H1 (cell line): ENCODE results near the gene RAP2A. TPM values are rescaled to one million over a fixed set of nuclear protein-coding genes. Genes with fewer than 3 reads are reported as not detected.

ENCODE experiments used
- CTCF ChIA-PET: fragments of 300-600 bp; sonication (Branson Sonifier 250); formaldehyde crosslinking; loops from one replicate; lab custom pipeline; 2021; ENCODE audit not compliant: partially characterized antibody; lab: Charles Lee
- POLR2A ChIA-PET: fragments of 300-600 bp; sonication (Branson Sonifier 250); formaldehyde crosslinking; loops from one replicate; lab custom pipeline; 2021; ENCODE audit warnings: inconsistent platforms; ENCODE audit not compliant: partially characterized antibody; lab: Charles Lee
- DNase-seq, 2 experiments: peaks; one replicate each; pipeline versions ENCODE4 v3.0.0 to v3.0.0-alpha.2; 2010 to 2022; ENCODE audit warnings: low spot score in 2 of 2, low read depth in 1 of 2, mixed read lengths in 1 of 2
- FAIRE-seq: peaks from 2 replicates; lab custom pipeline; 2011; peaks lifted over from hg19 to GRCh38; lab: Jason Lieb, UNC
- H2AFZ ChIP-seq: 2 replicates; pipeline ENCODE4 v1.8.1; 2012; ENCODE audit warnings: low read length, inconsistent platforms
- H2AK5ac ChIP-seq: 2 replicates; pipeline ENCODE4 v1.6.1; 2013; ENCODE audit warnings: low read depth, low read length
- H2BK120ac ChIP-seq: replicated peaks from 2 replicates; pipeline ENCODE3; 2013; ENCODE audit warnings: low read depth, low read length, inconsistent platforms
- H2BK12ac ChIP-seq: 2 replicates; pipeline ENCODE4 v1.6.1; 2013; ENCODE audit warnings: low read depth, low read length
- H2BK15ac ChIP-seq: 2 replicates; pipeline ENCODE4 v1.6.1; 2013; ENCODE audit warnings: low read length
- H2BK20ac ChIP-seq: 2 replicates; pipeline ENCODE4 v1.6.1; 2013; ENCODE audit warnings: low read length
- H2BK5ac ChIP-seq: 2 replicates; pipeline ENCODE4 v1.6.1; 2013; ENCODE audit warnings: low read depth, low read length
- H3K14ac ChIP-seq: 2 replicates; pipeline ENCODE4 v1.6.1; 2013; ENCODE audit warnings: inconsistent platforms; ENCODE audit not compliant: insufficient read length
- H3K18ac ChIP-seq: 2 replicates; pipeline ENCODE4 v1.6.1; 2013; ENCODE audit warnings: low read length; ENCODE audit errors: extremely low read depth
- H3K23ac ChIP-seq: 2 replicates; pipeline ENCODE4 v1.6.1; 2013; ENCODE audit warnings: inconsistent platforms; ENCODE audit not compliant: insufficient read length
- H3K23me2 ChIP-seq: 2 replicates; pipeline ENCODE4 v1.6.1; 2013; ENCODE audit warnings: low read depth, low read length
- H3K27ac ChIP-seq: 2 replicates; pipeline ENCODE4 v1.6.1; 2011; ENCODE audit warnings: low read depth, low read length, inconsistent platforms
- H3K27me3 ChIP-seq, 4 experiments: replicated peaks in 1 of 4; 1 replicate in 1 of 4; 2 replicates in 3 of 4; pipeline versions ENCODE4 v1.6.1 to v1.8.1; 2011 to 2013; ENCODE audit warnings: low read length in 3 of 4, mild to moderate bottlenecking in 3 of 4, inconsistent platforms in 2 of 4, mixed read lengths in 2 of 4, moderate library complexity in 1 of 4; ENCODE audit not compliant: control insufficient read depth in 3 of 4, insufficient read depth in 3 of 4; ENCODE audit errors: extremely low read depth in 1 of 4
- H3K36me3 ChIP-seq, 4 experiments: 2 replicates each; pipeline versions ENCODE4 v1.6.1 to v1.8.1; 2011 to 2013; ENCODE audit warnings: mild to moderate bottlenecking in 4 of 4, low read length in 3 of 4, moderate library complexity in 2 of 4, control low read depth in 1 of 4, inconsistent platforms in 1 of 4; ENCODE audit not compliant: insufficient read depth in 4 of 4, control insufficient read depth in 2 of 4
- H3K4ac ChIP-seq: replicated peaks from 2 replicates; pipeline ENCODE3; 2013; ENCODE audit warnings: low read length, low read depth, mixed read lengths, inconsistent platforms; ENCODE audit not compliant: insufficient read length
- H3K4me1 ChIP-seq, 4 experiments: replicated peaks in 1 of 4; 1 replicate in 1 of 4; 2 replicates in 3 of 4; pipeline versions ENCODE4 v1.6.1 to v1.8.1; 2011 to 2013; ENCODE audit warnings: low read length in 3 of 4, inconsistent platforms in 2 of 4, mixed read lengths in 1 of 4; ENCODE audit not compliant: insufficient read depth in 4 of 4, control insufficient read depth in 3 of 4
- H3K4me2 ChIP-seq, 2 experiments: 2 replicates each; pipeline versions ENCODE4 v1.6.1 to v1.8.1; 2011 to 2013; ENCODE audit warnings: low read depth in 2 of 2, low read length in 2 of 2, control low read depth in 1 of 2, inconsistent platforms in 1 of 2, mild to moderate bottlenecking in 1 of 2; ENCODE audit not compliant: insufficient read depth in 1 of 2
- H3K4me3 ChIP-seq, 4 experiments: fragments of 200-600, 300-600 bp in 1 of 4; sonication (generic), shearing (Covaris generic), sonication (Bioruptor Twin) in 1 of 4; 2 replicates each; pipeline versions ENCODE4 v1.5.1 to v1.8.1; 2011 to 2016; ENCODE audit warnings: low read length in 4 of 4, low read depth in 3 of 4, control low read depth in 2 of 4, inconsistent platforms in 2 of 4, mild to moderate bottlenecking in 2 of 4, mixed read lengths in 1 of 4, moderate library complexity in 1 of 4; ENCODE audit not compliant: insufficient read depth in 2 of 4; ENCODE audit errors: extremely low read depth in 1 of 4
- H3K56ac ChIP-seq: replicated peaks from 2 replicates; pipeline ENCODE3; 2013; ENCODE audit warnings: low read depth, mild to moderate bottlenecking, mixed read lengths, low read length, inconsistent platforms; ENCODE audit not compliant: insufficient read length
- H3K79me1 ChIP-seq: 2 replicates; pipeline ENCODE4 v1.6.1; 2013; ENCODE audit warnings: low read depth, low read length, control low read depth
- H3K79me2 ChIP-seq, 2 experiments: 2 replicates each; pipeline versions ENCODE4 v1.6.1 to v1.8.1; 2012 to 2013; ENCODE audit warnings: low read length in 2 of 2, mild to moderate bottlenecking in 2 of 2, inconsistent platforms in 1 of 2; ENCODE audit not compliant: insufficient read depth in 2 of 2, control insufficient read depth in 1 of 2
- H3K9ac ChIP-seq, 4 experiments: replicated peaks in 1 of 4; 1 replicate in 1 of 4; 2 replicates in 3 of 4; pipeline versions ENCODE4 v1.6.1 to v1.8.1; 2011 to 2013; ENCODE audit warnings: low read depth in 3 of 4, low read length in 3 of 4, control low read depth in 2 of 4, mild to moderate bottlenecking in 2 of 4, moderate library complexity in 2 of 4, inconsistent platforms in 1 of 4; ENCODE audit errors: extremely low read depth in 1 of 4
- H3K9me3 ChIP-seq, 2 experiments: 2 replicates each; pipeline versions ENCODE4 v1.6.1 to v1.8.1; 2012 to 2013; ENCODE audit warnings: mild to moderate bottlenecking in 2 of 2, moderate library complexity in 2 of 2, control low read depth in 1 of 2, inconsistent platforms in 1 of 2, low read depth in 1 of 2, low read length in 1 of 2, mixed read lengths in 1 of 2; ENCODE audit not compliant: insufficient read depth in 2 of 2
- H4K20me1 ChIP-seq, 2 experiments: replicated peaks in 1 of 2; 2 replicates each; pipeline versions ENCODE3 to v1.8.1; 2011 to 2013; ENCODE audit warnings: inconsistent platforms in 2 of 2, low read length in 2 of 2, mild to moderate bottlenecking in 1 of 2; ENCODE audit not compliant: insufficient read depth in 2 of 2, control insufficient read depth in 1 of 2
- H4K5ac ChIP-seq: 2 replicates; pipeline ENCODE4 v1.6.1; 2013; ENCODE audit warnings: low read length, low read depth, mixed read lengths, inconsistent platforms; ENCODE audit not compliant: insufficient read length
- H4K8ac ChIP-seq: 2 replicates; pipeline ENCODE4 v1.8.0; 2013; ENCODE audit warnings: mild to moderate bottlenecking, moderate library complexity, low read length, inconsistent platforms; ENCODE audit not compliant: insufficient read depth; ENCODE audit errors: extremely low read depth
- H4K91ac ChIP-seq: replicated peaks from 2 replicates; pipeline ENCODE3; 2013; ENCODE audit warnings: low read length, mixed read lengths, inconsistent platforms; ENCODE audit not compliant: insufficient read length
- BACH1 ChIP-seq: IDR thresholded peaks from 2 replicates; pipeline ENCODE4 v1.6.1; 2012; ENCODE audit warnings: low read length, improper control_type of control experiment
- MAFK ChIP-seq: IDR thresholded peaks from 2 replicates; pipeline ENCODE4 v1.6.1; 2012; ENCODE audit warnings: low read depth, mild to moderate bottlenecking, improper control_type of control experiment, low read length
- TBP ChIP-seq: IDR thresholded peaks from 2 replicates; pipeline ENCODE4 v1.6.1; 2011; ENCODE audit warnings: low read depth, low read length, improper control_type of control experiment
- WGBS, 2 experiments: shearing (Covaris generic) in 1 of 2; methylation state at CpG; one replicate each; pipeline versions ENCODE4 v1.1.6 to v1.1.7; 2013 to 2015; ENCODE audit warnings: low lambda C conversion rate in 2 of 2, mixed read lengths in 2 of 2, inconsistent platforms in 1 of 2, low coverage in 1 of 2, missing lambda C conversion rate in 1 of 2; ENCODE audit not compliant: insufficient replicate concordance in 2 of 2, insufficient coverage in 1 of 2, insufficient read length in 1 of 2; ENCODE audit errors: extremely low coverage in 1 of 2, missing lambda C conversion rate in 1 of 2; 5-methylcytosine and 5-hydroxymethylcytosine counted together
- polyA plus RNA-seq, 7 experiments: library from polyadenylated mRNA; depleted of rRNA in 3 of 7; stranded (reverse) in 5 of 7; unstranded in 2 of 7; fragments of >200 nt in 5 of 7; fragments of 200-250 nt in 2 of 7; gene quantifications; 1 replicate in 5 of 7; 2 replicates in 1 of 7; 4 replicates in 1 of 7; pipeline versions ENCODE4 v1.2.1 to v1.2.3, GENCODE V29; 2011 to 2013; ENCODE audit warnings: missing spikeins in 2 of 7, mixed read lengths in 2 of 7
- total RNA-seq: library from RNA; stranded (reverse); fragmentation: NEBNext Ultra II Directional; extraction: Animal tissue kit (Norgen Biotek cat#: 25700); gene quantifications from 2 replicates; pipeline ENCODE4 v1.2.1, GENCODE V29; 2021

Gene RAP2A
- total and polyA plus RNA-seq, 2 of the 8 experiments (the other 6 are each of a cell fraction or from before 2014, with no cell fraction given), result 8.4 to 43.4 TPM

- Histone ChIP-seq H2BK15ac (no peak overlapping the region), H3K56ac (no peak overlapping the region), H3K27me3 (no peaks in the 10 kb centered on the region), H3K27ac (no peak overlapping the region), H3K79me1 (no peaks in the 10 kb centered on the region), H3K4me3 (no peak overlapping the region), H3K9ac (no peak overlapping the region), H2BK12ac (no peak overlapping the region), H3K23me2 (no peaks in the 10 kb centered on the region), H4K91ac (no peak overlapping the region), H3K23ac (no peak overlapping the region), H2BK5ac (no peak overlapping the region), H3K14ac (no peak overlapping the region), H3K9me3 (no peaks in the 10 kb centered on the region; a peak in 1 of 4 replicates), H4K20me1 (no peaks in the 10 kb centered on the region), H3K18ac (no peak overlapping the region), H3K4ac (no peak overlapping the region), H3K4me2 (no peak overlapping the region), H2BK20ac (no peak overlapping the region), H2BK120ac (no peak overlapping the region), H2AFZ (0 out of 2 replicates have a peak overlapping the region, but pooled peaks have one; percentile 1), H4K5ac (no peak overlapping the region), H2AK5ac (no peak overlapping the region), H3K36me3 (no peaks in the 10 kb centered on the region), H4K8ac (0 out of 2 replicates have a peak overlapping the region, but pooled peaks have one; percentile 31), H3K4me1 (no peaks in the 10 kb centered on the region), H3K79me2 (no peaks in the 10 kb centered on the region)
- TF ChIP-seq MAFK (peak; percentile 51; the same call in 1 of the 2 replicates), BACH1 (peak; percentile 66), TBP (no peak)
- POLR2A ChIA-PET, result no interaction called here
- CTCF ChIA-PET, result interaction anchor here (0.5 to 1.4 kb wide), 3 partner anchors 19 to 1098 kb away, joined by 3 to 4 read pairs (median 3); no protein-coding TSS in a partner anchor
- FAIRE-seq (no peak), DNase-seq (no peak)
- 84% methylated on average over 8 of the region's 8 CpGs; no CpG with 5 or more reads in 1 of the 2 experiments for WGBS, 2 experiments
Observed at GRCh38 chr13:97495678-97496077, 61.7 kb downstream of the RAP2A start.
